ENCODE results near the gene KIF11. TPM values are rescaled to one million over a fixed set of nuclear protein-coding genes. Genes with fewer than 3 reads are reported as not detected.

The KIF11 gene
- total and polyA plus RNA-seq, 2 of the 4 experiments (the other 2 are of a cell fraction) = 8.8 to 18.3 TPM

- Histone ChIP-seq H3K14ac (replicated peaks; ENCODE audit: low read depth, low read length) (no peak overlapping the region), H3K27me3 (ENCODE audit: control insufficient read depth, insufficient read depth, low read length) (no peaks in the 10 kb centered on the region), H3K9me1 (ENCODE audit: insufficient read depth, low read length) (0 out of 2 replicates have a peak, but pooled peaks cover 2% of the 10 kb centered on the region), H2BK120ac (ENCODE audit: low read depth, low read length) (no peak overlapping the region), H2BK5ac (ENCODE audit: low read depth, low read length, poor library complexity, severe bottlenecking) (no peak overlapping the region), H2AK9ac (replicated peaks; ENCODE audit: low read depth, low read length, poor library complexity) (no peak overlapping the region), H2AFZ (replicated peaks; ENCODE audit: low read length, poor library complexity) (no peak overlapping the region), H2BK20ac (ENCODE audit: low read depth, low read length) (no peak overlapping the region), H4K8ac (ENCODE audit: low read depth in 2 of 2, low read length in 2 of 2) (peak overlapping the region in 1 of 2 experiments; percentile 22; a peak in 1 of 4 replicates), H2AK5ac (ENCODE audit: low read depth, low read length) (no peak overlapping the region), H3K4ac (ENCODE audit: low read depth, low read length) (no peak overlapping the region), H4K20me1 (ENCODE audit: insufficient read depth, low read length) (no peaks in the 10 kb centered on the region; the same call in 1 of the 2 replicates), H2BK15ac (ENCODE audit: low read depth, low read length) (no peak overlapping the region), H3K79me1 (ENCODE audit: low read depth in 1 of 2, low read length in 2 of 2) (peaks cover 10 to 29% of the 10 kb centered on the region in 2 experiments), H3K4me1 (ENCODE audit: control insufficient read depth, insufficient read depth, low read length) (no peaks in the 10 kb centered on the region), H4K91ac (ENCODE audit: insufficient read depth, low read depth, low read length) (no peak overlapping the region), H3K27ac (ENCODE audit: insufficient read depth, low read length) (no peak overlapping the region), H3K56ac (ENCODE audit: extremely low read depth, insufficient read depth, low read length) (no peak overlapping the region), H3K9ac (ENCODE audit: low read depth, low read length) (no peak overlapping the region), H3K23ac (ENCODE audit: low read depth, low read length) (no peak overlapping the region; the same call in 1 of the 2 replicates), H3K36me3 (ENCODE audit: control insufficient read depth, insufficient read depth, low read length) (peaks cover 2% of the 10 kb centered on the region; the same call in 1 of the 2 replicates), H4K5ac (ENCODE audit: low read depth, low read length) (no peak overlapping the region), H3K9me3 (ENCODE audit: control insufficient read depth, insufficient read depth, low read length) (no peaks in the 10 kb centered on the region; the same call in 1 of the 2 replicates), H3K4me2 (ENCODE audit: low read depth, low read length) (no peak overlapping the region), H3K18ac (ENCODE audit: low read depth, low read length) (no peak overlapping the region), H3K4me3 (ENCODE audit: insufficient read depth, low read depth, low read length) (no peak overlapping the region)
- intact Hi-C loops (cut with micrococcal nuclease) (no loop called here), dilution Hi-C loops (cut with HindIII; ENCODE audit: low sequenced_read_pairs, unreplicated experiment) (no loop called here), in situ Hi-C loops (cut with MboI; ENCODE audit: low sequenced_read_pairs) (no loop called here)
- CTCF ChIA-PET = interaction anchor here (0.5 kb wide), 1 partner anchor 78 kb away, joined by 7 read pairs; no protein-coding TSS in a partner anchor
- no CpG with 5 or more reads among the region's 2 CpGs for WGBS, 2 experiments (ENCODE audit: extremely low coverage in 2 of 2, insufficient read length in 1 of 2)
- POLR2A ChIA-PET (ENCODE audit: unreplicated experiment) = no interaction called here
- TF ChIP-seq BHLHE40 (IDR thresholded peaks at IDR 0.05; ENCODE audit: low read depth, low read length) (no peak), NFE2L2 (IDR thresholded peaks at IDR 0.05; ENCODE audit: low read depth, low read length) (no peak), RCOR1 (IDR thresholded peaks at IDR 0.05; ENCODE audit: insufficient replicate concordance, low read length) (no peak), RFX5 (IDR thresholded peaks at IDR 0.05; ENCODE audit: low read depth, low read length) (no peak), MAZ (IDR thresholded peaks at IDR 0.05; ENCODE audit: borderline replicate concordance, low read depth, low read length) (no peak)
- no peak for DNase-seq
- no peak for ATAC-seq (ENCODE audit: low read depth)
- no TSS peak for BruUV-seq (replicated peaks)
These were observed 11.9 kb downstream of the KIF11 start for GRCh38 chr10:92604841-92605240.
